22Rv1 (cell line): ENCODE data around the gene ADCY2.

Experiments
- ZFX ChIP-seq: fragments of 450-650 bp; IDR thresholded peaks from 2 replicates; pipeline ENCODE4 v1.6.1; 2017; ENCODE audit warnings: antibody characterized with exemption, borderline replicate concordance
- TF ChIP-seq, protein P1 (sequence below): fragments of 450-650 bp; IDR thresholded peaks from 2 replicates; pipeline ENCODE4 v1.5.1; 2017; ENCODE audit warnings: mild to moderate bottlenecking

GRCh38 chr5:7578071-7578470 is 182.1 kb downstream of the ADCY2 start:
- TF ChIP-seq, protein P1, sequence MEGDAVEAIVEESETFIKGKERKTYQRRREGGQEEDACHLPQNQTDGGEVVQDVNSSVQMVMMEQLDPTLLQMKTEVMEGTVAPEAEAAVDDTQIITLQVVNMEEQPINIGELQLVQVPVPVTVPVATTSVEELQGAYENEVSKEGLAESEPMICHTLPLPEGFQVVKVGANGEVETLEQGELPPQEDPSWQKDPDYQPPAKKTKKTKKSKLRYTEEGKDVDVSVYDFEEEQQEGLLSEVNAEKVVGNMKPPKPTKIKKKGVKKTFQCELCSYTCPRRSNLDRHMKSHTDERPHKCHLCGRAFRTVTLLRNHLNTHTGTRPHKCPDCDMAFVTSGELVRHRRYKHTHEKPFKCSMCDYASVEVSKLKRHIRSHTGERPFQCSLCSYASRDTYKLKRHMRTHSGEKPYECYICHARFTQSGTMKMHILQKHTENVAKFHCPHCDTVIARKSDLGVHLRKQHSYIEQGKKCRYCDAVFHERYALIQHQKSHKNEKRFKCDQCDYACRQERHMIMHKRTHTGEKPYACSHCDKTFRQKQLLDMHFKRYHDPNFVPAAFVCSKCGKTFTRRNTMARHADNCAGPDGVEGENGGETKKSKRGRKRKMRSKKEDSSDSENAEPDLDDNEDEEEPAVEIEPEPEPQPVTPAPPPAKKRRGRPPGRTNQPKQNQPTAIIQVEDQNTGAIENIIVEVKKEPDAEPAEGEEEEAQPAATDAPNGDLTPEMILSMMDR, result no peak
- no peak for TF ChIP-seq ZFX
